A549 (cell line): ENCODE results near the gene CAMTA1. TPM values are rescaled to one million over a fixed set of nuclear protein-coding genes. Genes with fewer than 3 reads are reported as not detected.

Experiments
- ATAC-seq, 2 experiments: fragments of 200-7000 bp in 1 of 2; fragments of >200 bp in 1 of 2; cut with Nextera tagmentation in 1 of 2; cut with Tn5 transposase in 1 of 2; 3 replicates each; pipeline versions ENCODE4 v1.8.0 to v1.9.1; 2018 to 2020; ENCODE audit warnings: mild to moderate bottlenecking in 1 of 2, moderate library complexity in 1 of 2
- CTCF ChIA-PET: fragments of 300-600 bp; sonication (Branson Sonifier 250); formaldehyde crosslinking; extraction: SDS; loops from one replicate; lab custom pipeline; 2021; ENCODE audit warnings: antibody characterized with exemption, inconsistent platforms; lab: Yijun Ruan, JAX
- POLR2A ChIA-PET: fragments of 350-600 bp; formaldehyde crosslinking; extraction: SDS; loops from one replicate; lab custom pipeline; 2021; ENCODE audit warnings: antibody characterized with exemption, inconsistent platforms; lab: Yijun Ruan, JAX
- DNase-seq, 2 experiments: peaks; one replicate each; pipeline versions ENCODE4 v3.0.0 to v3.0.0-alpha.2; 2011 to 2016; ENCODE audit warnings: low read depth in 1 of 2, low spot score in 1 of 2
- FAIRE-seq: peaks from 2 replicates; lab custom pipeline; 2011; peaks lifted over from hg19 to GRCh38; lab: Jason Lieb, UNC
- H3K27ac ChIP-seq, 2 experiments: fragments of >200 bp; sonication (Bioruptor Twin); formaldehyde crosslinking; 3 replicates each; pipeline ENCODE4 v1.5.1; 2016 to 2017
- H3K4me1 ChIP-seq: fragments of >200 bp; sonication (Bioruptor Twin); formaldehyde crosslinking; 3 replicates; pipeline ENCODE4 v1.6.1; 2016
- H3K4me2 ChIP-seq: fragments of >200 bp; sonication (Bioruptor Twin); formaldehyde crosslinking; 3 replicates; pipeline ENCODE4 v1.6.1; 2016
- H3K4me3 ChIP-seq: fragments of >200 bp; sonication (Bioruptor Twin); formaldehyde crosslinking; 3 replicates; pipeline ENCODE4 v1.5.1; 2016
- H3K9me3 ChIP-seq: fragments of >200 bp; sonication (Bioruptor Twin); formaldehyde crosslinking; 3 replicates; pipeline ENCODE4 v1.6.1; 2016
- BHLHE40 ChIP-seq: IDR thresholded peaks from 2 replicates; pipeline ENCODE4 v1.6.1; 2012; ENCODE audit warnings: low read depth, low read length, inconsistent platforms
- CHD4 ChIP-seq: fragments of 200-600 bp; sonication (generic); IDR thresholded peaks from 2 replicates; pipeline ENCODE4 v1.6.1; 2016; ENCODE audit warnings: antibody characterized with exemption, mild to moderate bottlenecking, borderline replicate concordance
- CTCF ChIP-seq: fragments of >200 bp; sonication (Bioruptor Twin); formaldehyde crosslinking; IDR thresholded peaks from 3 replicates; pipeline ENCODE4 v1.5.1; 2016
- EHF ChIP-seq: fragments of 250-450 bp; sonication (Bioruptor Pico); IDR thresholded peaks from 2 replicates; pipeline ENCODE4 v1.5.0; 2020; ENCODE audit warnings: mild to moderate bottlenecking
- EHMT2 ChIP-seq: fragments of 200-600 bp; sonication (generic); IDR thresholded peaks from 2 replicates; pipeline ENCODE4 v1.6.1; 2016; ENCODE audit warnings: antibody characterized with exemption, low read depth, mild to moderate bottlenecking, moderate library complexity
- ELK1 ChIP-seq: fragments of 150-350 bp; IDR thresholded peaks from 2 replicates; pipeline ENCODE4 v1.6.1; 2014; ENCODE audit warnings: low read depth, mild to moderate bottlenecking, low read length
- FOSL2 ChIP-seq, 2 experiments: fragments of 450-650 bp in 1 of 2; fragments of >200 bp in 1 of 2; sonication (Bioruptor Twin) in 1 of 2; formaldehyde crosslinking; IDR thresholded peaks; 2 replicates each; pipeline versions ENCODE4 v1.5.0 to v1.6.1; 2016 to 2020; ENCODE audit warnings: mild to moderate bottlenecking in 1 of 2, moderate library complexity in 1 of 2
- HOXA7 ChIP-seq: fragments of 250-450 bp; sonication (Bioruptor Pico); IDR thresholded peaks from 2 replicates; pipeline ENCODE4 v1.5.0; 2020; ENCODE audit warnings: mild to moderate bottlenecking, moderate library complexity
- JUN ChIP-seq, 2 experiments: fragments of >200 bp; sonication (Bioruptor Twin); formaldehyde crosslinking; IDR thresholded peaks; 2 replicates in 1 of 2; 3 replicates in 1 of 2; pipeline ENCODE4 v1.6.1; 2016 to 2017
- NFE2L2 ChIP-seq: fragments of 150-350 bp; conservative IDR thresholded peaks from 2 replicates; pipeline ENCODE4 v1.6.1; 2014; ENCODE audit warnings: low read length
- PHF8 ChIP-seq: fragments of 200-600 bp; sonication (generic); IDR thresholded peaks from 2 replicates; pipeline ENCODE4 v1.6.1; 2016; ENCODE audit warnings: low read depth, mild to moderate bottlenecking, antibody characterized with exemption, moderate library complexity, borderline replicate concordance
- POLR2AphosphoS2 ChIP-seq: conservative IDR thresholded peaks from 2 replicates; pipeline ENCODE4 v1.6.1; 2012; ENCODE audit warnings: low read length, improper control_type of control experiment, inconsistent platforms
- RARB ChIP-seq: fragments of 250-450 bp; sonication (Bioruptor Pico); IDR thresholded peaks from 2 replicates; pipeline ENCODE4 v1.8.0; 2021; ENCODE audit warnings: mild to moderate bottlenecking, moderate library complexity
- ZSCAN20 ChIP-seq: fragments of 250-450 bp; sonication (Bioruptor Pico); IDR thresholded peaks from 2 replicates; pipeline ENCODE4 v1.8.0; 2022; ENCODE audit warnings: mild to moderate bottlenecking, moderate library complexity
- WGBS: methylation state at CpG from one replicate; pipeline ENCODE4 v1.1.6; 2017; ENCODE audit errors: missing lambda C conversion rate; 5-methylcytosine and 5-hydroxymethylcytosine counted together
- polyA plus RNA-seq, 4 experiments: library from polyadenylated mRNA; depleted of rRNA in 3 of 4; stranded (reverse); fragments of >200 nt; fragmentation: RNase III in 1 of 4; extraction: RNeasy Plus Mini Kit Qiagen cat#74134 plus additional on column Dnase treatment in 1 of 4; gene quantifications; 2 replicates in 3 of 4; 3 replicates in 1 of 4; pipeline ENCODE4 v1.2.3, GENCODE V29; 2011 to 2017

CAMTA1 gene
- polyA plus RNA-seq, 2 of the 4 experiments (the other 2 are of a cell fraction) = 58.8 to 75.0 TPM

GRCh38 chr1:6979003-6979613, 193.9 kb downstream of the CAMTA1 start:
- 49% methylated on average over 5 of the region's 5 CpGs for WGBS

GRCh38 chr1:6981595-6981994, 196.3 kb downstream of the CAMTA1 start:
- ChIA-PET CTCF (no interaction called here), POLR2A (no interaction called here)
- H3K9me3 ChIP-seq = no peaks in the 10 kb centered on the region

More at GRCh38 chr1:6979003-6979613, 193.9 kb downstream of the CAMTA1 start:
- TF ChIP-seq PHF8 (no peak), CTCF (no peak), JUN (IDR thresholded peaks at IDR 0.05) (no peak), FOSL2 (IDR thresholded peaks at IDR 0.05) (no peak), FOSL2 (CRISPR knock-in tag; IDR thresholded peaks at IDR 0.05) (no peak), ELK1 (no peak)
- H3K4me2 ChIP-seq = no peak overlapping the region
- no peak overlapping the region for H3K27ac ChIP-seq
- DNase-seq (no peak), FAIRE-seq (no peak), ATAC-seq (no peak)
- no peaks in the 10 kb centered on the region for H3K4me1 ChIP-seq
- no peaks in the 10 kb centered on the region for H3K9me3 ChIP-seq
- ChIA-PET CTCF (interaction anchor here (1.2 to 2.0 kb wide), 4 partner anchors 12 to 63 kb away, joined by 3 to 5 read pairs (median 4); no protein-coding TSS in a partner anchor), POLR2A (no interaction called here)
- no peak overlapping the region for H3K4me3 ChIP-seq

DNA sequence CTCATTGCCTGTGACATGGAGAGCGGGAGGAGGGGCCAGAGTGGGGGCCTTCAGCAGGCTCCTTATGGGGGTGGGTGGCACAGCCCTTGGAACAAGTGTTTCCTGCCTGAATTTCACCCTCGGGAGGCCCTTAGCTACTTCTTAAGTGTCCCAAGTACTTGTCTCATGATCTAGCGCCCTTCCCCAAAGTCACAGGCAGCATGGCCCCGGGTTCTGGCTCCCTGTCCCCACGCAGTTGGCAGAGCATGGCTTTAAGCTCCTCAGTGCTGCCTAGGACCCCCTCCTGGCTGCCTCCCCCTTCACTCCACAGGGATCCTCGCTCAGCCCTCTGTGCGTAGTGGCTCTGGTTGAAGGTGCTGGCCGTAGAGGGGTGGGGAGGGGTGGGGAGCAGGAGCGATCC, 197.2 kb downstream of the CAMTA1 start:
- no peaks in the 10 kb centered on the region for H3K4me1 ChIP-seq
- DNase-seq (no peak), FAIRE-seq (no peak), ATAC-seq (no peak)
- no peak overlapping the region for H3K4me2 ChIP-seq
- CTCF ChIA-PET = no interaction called here
- TF ChIP-seq BHLHE40 = no peak
- TF ChIP-seq EHMT2 = no peak
- no peak overlapping the region for H3K4me3 ChIP-seq
- no peaks in the 10 kb centered on the region for H3K9me3 ChIP-seq
- 43% methylated on average over 4 of the region's 9 CpGs for WGBS
- no peak overlapping the region for H3K27ac ChIP-seq
- POLR2A ChIA-PET = no interaction called here

More at GRCh38 chr1:6981595-6981994, 196.3 kb downstream of the CAMTA1 start:
- TF ChIP-seq EHF (CRISPR knock-in tag) (no peak), ZSCAN20 (no peak), CHD4 (no peak), POLR2AphosphoS2 (no peak), RARB (no peak), CTCF (no peak), JUN (IDR thresholded peaks at IDR 0.05) (no peak), HOXA7 (no peak), NFE2L2 (no peak)
- TF ChIP-seq, all 56 proteins: peak for 0
- ATAC-seq (no peak), FAIRE-seq (no peak), DNase-seq (no peak)
- Histone ChIP-seq H3K4me3 (no peak overlapping the region), H3K4me1 (no peaks in the 10 kb centered on the region), H3K4me2 (no peak overlapping the region), H3K27ac (no peak overlapping the region)
